Suppressor macrophage (primary cell): ENCODE measurements around the gene AIRE.
A peak's percentile ranks its signal among the peaks of the same experiment; 100 is the strongest.
"Not testable (repeated sequence)": the region's sequence is repeated elsewhere in the genome, so short reads cannot be mapped to it uniquely, and the experiment has no call there.

Experiments used
- DNase-seq, 4 experiments: peaks; one replicate each; pipeline ENCODE4 v3.0.0-alpha.2; 2020 to 2022

Gene AIRE

DNA sequence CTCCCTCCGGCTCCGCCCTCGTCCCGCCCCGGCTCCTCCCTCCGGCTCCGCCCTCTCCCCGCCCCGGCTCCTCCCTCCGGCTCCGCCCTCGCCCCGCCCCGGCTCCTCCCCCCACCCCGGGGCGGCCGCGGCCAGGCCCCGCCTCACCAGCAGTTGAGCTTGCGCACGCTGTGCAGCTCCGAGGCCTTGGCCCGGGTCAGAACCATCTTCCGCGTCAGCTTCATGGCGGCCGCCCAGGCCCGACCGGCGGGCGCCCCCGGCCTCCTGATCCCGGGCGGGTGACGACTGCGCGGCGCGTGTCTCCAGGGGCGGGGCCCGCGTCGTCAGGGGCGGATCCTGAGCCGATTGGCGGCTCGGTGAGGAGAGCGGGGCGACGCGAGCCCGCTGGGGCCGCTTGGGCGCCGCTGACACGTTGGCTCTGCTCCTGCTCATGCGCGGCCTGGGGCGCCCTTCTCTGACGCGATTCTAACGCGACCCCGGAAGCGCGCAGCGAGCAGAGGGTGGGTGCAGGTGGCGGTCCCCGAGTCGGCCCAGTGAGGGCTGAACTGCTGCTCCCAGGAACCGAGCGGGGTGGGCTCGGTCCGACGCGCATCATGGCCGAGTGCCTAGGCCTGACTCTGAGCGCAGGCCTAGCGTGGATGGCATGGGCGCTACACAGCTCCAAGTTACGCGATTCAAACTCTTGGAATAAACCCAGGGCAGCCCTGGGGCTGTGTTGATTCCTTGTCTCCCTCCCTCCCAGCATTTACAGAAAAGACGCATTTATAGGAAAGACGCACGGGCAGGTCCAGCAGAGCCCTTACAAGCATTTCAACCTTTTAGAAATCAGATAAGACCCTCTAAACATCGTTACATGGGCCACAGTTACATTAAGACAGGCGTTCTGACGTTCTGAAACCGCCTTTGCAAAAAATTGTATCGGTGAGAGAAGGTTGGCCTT lies 53.6 kb downstream of the AIRE start, which contains the start of gene CFAP410:
CFAP410 (minus strand) TSS at position 420 of the 940 bp plus-strand sequence; CDS start at position 224, 196 bp downstream.
- peak; percentile 97 to 98 (median 98) for DNase-seq

DNA sequence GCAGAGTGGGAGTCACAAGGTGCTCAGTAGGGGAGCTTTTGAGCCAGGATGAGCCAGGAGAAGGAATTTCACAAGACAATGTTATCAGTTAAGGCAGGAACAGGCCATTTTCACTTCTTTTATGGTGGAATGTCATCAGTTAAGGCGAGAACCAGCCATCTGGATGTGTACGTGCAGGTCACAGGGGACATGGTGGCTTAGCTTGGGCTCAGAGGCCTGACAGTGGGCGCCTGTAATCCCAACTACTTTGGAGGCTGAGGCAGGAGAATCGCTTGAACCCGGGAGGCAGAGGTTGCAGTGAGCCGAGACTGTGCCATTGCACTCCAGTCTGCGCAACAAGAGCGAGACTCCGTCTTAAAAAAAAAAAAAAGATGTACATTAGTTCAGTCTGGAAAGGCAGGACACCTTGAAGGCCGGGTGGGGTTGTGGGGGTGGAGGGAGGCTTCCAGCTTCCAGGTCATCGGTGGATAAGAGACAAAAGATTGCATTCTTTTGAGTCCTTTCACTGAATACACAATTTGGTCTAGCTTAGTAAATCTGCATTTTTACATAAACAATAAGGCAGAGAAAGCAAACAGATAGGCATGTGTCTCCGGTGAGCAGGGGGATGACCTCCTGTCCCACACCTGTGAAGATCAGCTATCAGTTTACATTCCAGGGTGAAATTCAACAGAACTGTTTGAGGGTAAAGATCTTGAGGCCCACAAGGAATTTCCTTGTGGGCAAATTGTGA lies 56.2 kb downstream of the AIRE start:
- not testable (repeated sequence) for DNase-seq

DNA sequence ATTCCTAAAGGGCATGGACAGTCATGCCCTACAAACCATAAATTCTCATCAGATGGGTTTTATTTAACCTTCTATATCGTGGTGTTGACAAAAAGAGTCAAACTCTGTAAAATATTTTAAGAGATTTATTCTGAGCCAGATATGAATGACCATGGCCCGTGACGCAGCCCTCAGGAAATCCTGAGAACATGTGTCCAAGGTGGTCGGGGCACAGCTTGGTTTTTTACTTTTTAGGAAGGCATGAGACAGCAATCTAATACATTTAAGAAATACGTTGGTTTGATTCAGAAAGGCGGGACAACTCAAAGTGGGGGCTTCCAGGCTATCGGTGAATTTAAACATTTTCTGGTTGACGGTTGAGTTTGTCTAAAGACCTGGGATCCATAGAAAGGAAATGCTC lies 57.3 kb downstream of the AIRE start:
- DNase-seq: not testable (repeated sequence)

DNA sequence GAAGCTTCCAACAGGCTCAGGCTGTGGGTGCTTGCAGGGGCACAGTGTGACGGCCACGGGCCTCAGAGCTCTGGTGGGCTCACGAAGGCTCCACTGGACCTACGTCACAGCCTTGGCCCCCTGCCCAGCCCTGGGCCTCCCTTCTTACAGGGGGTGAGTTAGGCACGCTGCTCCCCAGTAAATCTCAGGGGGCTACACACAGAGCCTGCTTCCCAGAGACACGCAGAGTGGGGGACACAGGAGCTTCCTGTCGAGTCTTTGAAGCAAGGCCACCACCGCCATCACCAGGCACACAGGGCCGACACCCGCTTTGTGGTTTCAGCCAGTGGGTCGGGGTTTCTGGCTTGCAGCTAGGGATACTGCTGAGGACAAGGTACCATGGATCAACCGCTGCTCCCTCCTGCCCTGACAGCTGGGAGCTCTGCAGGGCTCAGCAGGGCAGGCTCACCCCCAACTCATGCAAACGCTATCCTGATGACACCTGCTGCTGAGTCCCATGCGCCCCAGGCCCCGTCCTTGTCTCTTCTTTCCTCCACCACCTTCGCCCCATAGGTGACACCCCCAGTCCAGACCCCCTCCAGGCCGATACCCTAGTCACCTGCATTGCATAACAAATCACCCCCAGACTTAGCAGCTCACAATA lies 59.0 kb downstream of the AIRE start:
- no peak for DNase-seq

DNA sequence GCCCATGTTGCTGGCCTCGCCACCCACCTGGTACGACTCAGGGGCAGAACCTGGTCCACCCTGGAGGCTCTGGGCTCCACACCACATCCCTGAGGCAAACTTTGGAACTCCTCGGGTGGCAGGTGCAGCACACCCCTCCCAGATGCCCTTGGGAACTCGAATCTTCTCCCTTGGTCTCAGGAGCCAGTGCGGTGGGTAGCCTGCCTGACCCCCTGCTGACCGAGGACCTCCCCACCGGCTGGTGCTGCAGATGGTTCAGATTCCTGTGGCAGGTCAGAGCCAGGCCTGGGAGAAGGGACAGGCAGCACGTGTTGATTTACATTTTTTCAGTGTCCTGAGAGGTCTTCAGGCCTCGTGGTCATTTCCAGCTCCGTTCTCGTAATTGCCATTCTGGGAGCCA lies 59.8 kb downstream of the AIRE start:
- no peak for DNase-seq

DNA sequence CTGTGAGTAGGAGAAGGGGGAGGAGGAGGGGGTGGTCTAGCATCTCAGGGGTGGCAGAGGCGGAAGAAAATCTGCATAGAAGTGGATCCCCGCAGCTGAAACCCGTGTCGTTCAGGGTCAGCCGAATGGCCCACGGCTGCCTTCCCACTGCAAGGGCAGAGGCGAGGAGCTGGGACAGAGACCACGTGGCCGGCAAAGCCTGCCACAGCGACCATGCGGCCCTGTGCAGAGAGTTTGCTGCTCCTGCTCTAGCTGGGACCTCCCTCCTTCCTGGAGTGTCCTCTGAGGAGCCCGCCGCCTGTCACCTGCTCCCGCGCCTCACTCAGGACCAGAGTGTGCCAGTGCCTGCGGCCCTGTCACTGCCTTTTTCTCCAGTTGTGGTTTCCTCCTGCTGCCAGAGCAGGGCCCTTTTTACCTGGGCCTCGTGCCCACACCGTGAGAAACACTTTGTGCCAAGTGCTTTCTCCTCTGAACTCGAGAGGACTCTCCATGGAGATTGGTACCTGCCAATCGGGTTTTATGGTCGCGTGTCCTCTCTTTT lies 62.3 kb downstream of the AIRE start:
- no peak for DNase-seq
